IMR-90 (cell line): ENCODE data around the gene DHRSX.

ENCODE experiments used
- BHLHE40 ChIP-seq: fragments of 150-350 bp; IDR thresholded peaks from 2 replicates; pipeline ENCODE4 v1.6.1; 2016; ENCODE audit warnings: mild to moderate bottlenecking, low read depth, low read length
- CEBPB ChIP-seq: IDR thresholded peaks from 2 replicates; pipeline ENCODE4 v1.6.1; 2012; ENCODE audit warnings: low read depth, low read length, improper control_type of control experiment
- CHD1 ChIP-seq: IDR thresholded peaks from 2 replicates; pipeline ENCODE4 v1.6.1; 2012; ENCODE audit warnings: low read depth, low read length, improper control_type of control experiment
- FOS ChIP-seq: fragments of 150-350 bp; IDR thresholded peaks from 2 replicates; pipeline ENCODE4 v1.6.1; 2016; ENCODE audit warnings: low read depth, low read length
- MAZ ChIP-seq: IDR thresholded peaks from 2 replicates; pipeline ENCODE4 v1.6.1; 2012; ENCODE audit warnings: low read depth, mild to moderate bottlenecking, low read length, improper control_type of control experiment, moderate library complexity, borderline replicate concordance
- MXI1 ChIP-seq: IDR thresholded peaks from 2 replicates; pipeline ENCODE4 v1.6.1; 2012; ENCODE audit warnings: low read depth, mild to moderate bottlenecking, low read length, moderate library complexity, borderline replicate concordance
- POLR2A ChIP-seq: IDR thresholded peaks from 2 replicates; pipeline ENCODE4 v1.6.1; 2012; ENCODE audit warnings: mild to moderate bottlenecking, low read depth, low read length
- RAD21 ChIP-seq: IDR thresholded peaks from 2 replicates; pipeline ENCODE4 v1.6.1; 2012; ENCODE audit warnings: low read length, improper control_type of control experiment
- RCOR1 ChIP-seq: IDR thresholded peaks from 2 replicates; pipeline ENCODE4 v1.6.1; 2012; ENCODE audit warnings: mild to moderate bottlenecking, low read length, improper control_type of control experiment; ENCODE audit not compliant: insufficient replicate concordance
- RFX5 ChIP-seq: IDR thresholded peaks from 2 replicates; pipeline ENCODE4 v1.8.0; 2012; ENCODE audit warnings: low read depth, mild to moderate bottlenecking, low read length, moderate library complexity
- SMC3 ChIP-seq: fragments of 150-350 bp; IDR thresholded peaks from 2 replicates; pipeline ENCODE4 v1.6.1; 2016; ENCODE audit warnings: low read depth, mild to moderate bottlenecking, antibody characterized with exemption, low read length, moderate library complexity
- TF ChIP-seq, protein P1 (sequence below): conservative IDR thresholded peaks from 2 replicates; pipeline ENCODE4 v1.5.1; 2012; ENCODE audit warnings: mild to moderate bottlenecking, low read depth, low read length, improper control_type of control experiment
- TF ChIP-seq, protein P2 (sequence below): fragments of 150-350 bp; IDR thresholded peaks from 2 replicates; pipeline ENCODE4 v1.6.1; 2016; ENCODE audit warnings: low read depth, mild to moderate bottlenecking, low read length, moderate library complexity, borderline replicate concordance
- TF ChIP-seq, protein P3 (sequence below): fragments of 150-350 bp; IDR thresholded peaks from 2 replicates; pipeline ENCODE4 v1.6.1; 2017; ENCODE audit warnings: mild to moderate bottlenecking, antibody characterized with exemption, low read length, low read depth

DNA sequence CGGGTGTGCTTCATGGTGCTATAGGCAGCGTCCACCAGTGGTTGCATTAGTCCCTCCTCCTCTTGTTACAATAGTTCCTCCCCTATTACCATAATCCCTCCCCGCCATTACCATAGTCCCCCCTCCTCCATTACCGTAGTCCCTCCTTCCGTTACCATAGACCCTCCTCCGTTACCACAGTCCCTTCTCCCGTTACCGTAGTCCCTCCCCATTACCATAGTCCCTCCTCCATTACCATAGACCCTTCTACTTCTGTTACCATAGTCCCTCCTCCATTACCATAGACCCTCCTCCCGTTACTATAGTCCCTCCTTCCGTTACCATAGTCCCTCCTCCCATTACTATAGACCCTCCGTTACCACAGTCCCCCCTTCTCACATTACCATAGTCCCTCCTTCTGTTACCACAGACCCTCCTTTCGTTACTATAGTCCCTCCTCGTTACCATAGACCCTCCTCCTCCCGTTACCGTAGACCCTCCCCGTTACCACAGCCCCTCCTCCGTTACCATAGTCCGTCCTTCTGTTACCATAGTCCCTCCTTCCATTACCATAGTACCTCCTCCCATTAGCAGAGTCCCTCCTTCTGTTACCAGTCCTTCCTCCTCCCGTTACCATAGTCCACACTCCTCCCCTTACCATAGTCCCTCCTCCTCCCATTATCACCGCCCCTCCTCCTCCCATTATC, 129.6 kb downstream of the DHRSX start:
- TF ChIP-seq, protein P1, sequence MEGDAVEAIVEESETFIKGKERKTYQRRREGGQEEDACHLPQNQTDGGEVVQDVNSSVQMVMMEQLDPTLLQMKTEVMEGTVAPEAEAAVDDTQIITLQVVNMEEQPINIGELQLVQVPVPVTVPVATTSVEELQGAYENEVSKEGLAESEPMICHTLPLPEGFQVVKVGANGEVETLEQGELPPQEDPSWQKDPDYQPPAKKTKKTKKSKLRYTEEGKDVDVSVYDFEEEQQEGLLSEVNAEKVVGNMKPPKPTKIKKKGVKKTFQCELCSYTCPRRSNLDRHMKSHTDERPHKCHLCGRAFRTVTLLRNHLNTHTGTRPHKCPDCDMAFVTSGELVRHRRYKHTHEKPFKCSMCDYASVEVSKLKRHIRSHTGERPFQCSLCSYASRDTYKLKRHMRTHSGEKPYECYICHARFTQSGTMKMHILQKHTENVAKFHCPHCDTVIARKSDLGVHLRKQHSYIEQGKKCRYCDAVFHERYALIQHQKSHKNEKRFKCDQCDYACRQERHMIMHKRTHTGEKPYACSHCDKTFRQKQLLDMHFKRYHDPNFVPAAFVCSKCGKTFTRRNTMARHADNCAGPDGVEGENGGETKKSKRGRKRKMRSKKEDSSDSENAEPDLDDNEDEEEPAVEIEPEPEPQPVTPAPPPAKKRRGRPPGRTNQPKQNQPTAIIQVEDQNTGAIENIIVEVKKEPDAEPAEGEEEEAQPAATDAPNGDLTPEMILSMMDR: no peak
- TF ChIP-seq BHLHE40 (no peak), RFX5 (no peak), POLR2A (no peak), RAD21 (no peak), FOS (no peak), CHD1 (no peak), MXI1 (no peak), CEBPB (no peak), MAZ (no peak), SMC3 (no peak), RCOR1 (no peak)
- TF ChIP-seq, protein P2, sequence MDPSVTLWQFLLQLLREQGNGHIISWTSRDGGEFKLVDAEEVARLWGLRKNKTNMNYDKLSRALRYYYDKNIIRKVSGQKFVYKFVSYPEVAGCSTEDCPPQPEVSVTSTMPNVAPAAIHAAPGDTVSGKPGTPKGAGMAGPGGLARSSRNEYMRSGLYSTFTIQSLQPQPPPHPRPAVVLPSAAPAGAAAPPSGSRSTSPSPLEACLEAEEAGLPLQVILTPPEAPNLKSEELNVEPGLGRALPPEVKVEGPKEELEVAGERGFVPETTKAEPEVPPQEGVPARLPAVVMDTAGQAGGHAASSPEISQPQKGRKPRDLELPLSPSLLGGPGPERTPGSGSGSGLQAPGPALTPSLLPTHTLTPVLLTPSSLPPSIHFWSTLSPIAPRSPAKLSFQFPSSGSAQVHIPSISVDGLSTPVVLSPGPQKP: no peak
- TF ChIP-seq, protein P3, sequence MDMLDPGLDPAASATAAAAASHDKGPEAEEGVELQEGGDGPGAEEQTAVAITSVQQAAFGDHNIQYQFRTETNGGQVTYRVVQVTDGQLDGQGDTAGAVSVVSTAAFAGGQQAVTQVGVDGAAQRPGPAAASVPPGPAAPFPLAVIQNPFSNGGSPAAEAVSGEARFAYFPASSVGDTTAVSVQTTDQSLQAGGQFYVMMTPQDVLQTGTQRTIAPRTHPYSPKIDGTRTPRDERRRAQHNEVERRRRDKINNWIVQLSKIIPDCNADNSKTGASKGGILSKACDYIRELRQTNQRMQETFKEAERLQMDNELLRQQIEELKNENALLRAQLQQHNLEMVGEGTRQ: no peak
